IMR-90 (cell line): ENCODE measurements around the gene RFTN1. TPM values are rescaled to one million over a fixed set of nuclear protein-coding genes. Genes with fewer than 3 reads are reported as not detected.

Experiments used
- ATAC-seq: fragments of 200-7000 bp; cut with Tn5 transposase; 2 replicates; pipeline ENCODE4 v1.9.1; 2020; ENCODE audit warnings: low read depth, mild to moderate bottlenecking, moderate library complexity
- BruUV-seq: library from RNA; stranded (reverse); fragments of 400-500 nt; replicated peaks from 2 replicates; lab custom pipeline; 2021; lab: Mats Ljungman, UMichigan
- CTCF ChIA-PET: fragments of 300-600 bp; formaldehyde crosslinking; extraction: SDS; loops from one replicate; lab custom pipeline; 2021; ENCODE audit warnings: antibody characterized with exemption; lab: Yijun Ruan, JAX
- POLR2A ChIA-PET: fragments of 300-600 bp; sonication (Branson Sonifier 250); formaldehyde crosslinking; loops from one replicate; lab custom pipeline; 2022; ENCODE audit warnings: antibody characterized with exemption; ENCODE audit not compliant: unreplicated experiment; lab: Charles Lee
- DNase-seq: peaks from one replicate; pipeline ENCODE4 v3.0.0; 2013
- H2AFZ ChIP-seq: replicated peaks from 2 replicates; pipeline ENCODE3; 2013; ENCODE audit warnings: low read length, mild to moderate bottlenecking; ENCODE audit not compliant: poor library complexity
- H2AK5ac ChIP-seq: 2 replicates; pipeline ENCODE4 v1.6.1; 2013; ENCODE audit warnings: low read depth, low read length, inconsistent platforms
- H2AK9ac ChIP-seq: replicated peaks from 2 replicates; pipeline ENCODE3; 2013; ENCODE audit warnings: mild to moderate bottlenecking, low read depth, low read length, moderate library complexity; ENCODE audit not compliant: poor library complexity
- H2BK120ac ChIP-seq: 2 replicates; pipeline ENCODE4 v1.6.1; 2013; ENCODE audit warnings: low read depth, low read length, inconsistent platforms
- H2BK15ac ChIP-seq: 3 replicates; pipeline ENCODE4 v1.6.1; 2013; ENCODE audit warnings: low read depth, low read length, inconsistent platforms
- H2BK20ac ChIP-seq: 2 replicates; pipeline ENCODE4 v1.6.1; 2013; ENCODE audit warnings: low read depth, mild to moderate bottlenecking, inconsistent platforms, low read length, moderate library complexity
- H2BK5ac ChIP-seq: 2 replicates; pipeline ENCODE4 v1.6.1; 2013; ENCODE audit warnings: mild to moderate bottlenecking, low read depth, low read length, inconsistent platforms; ENCODE audit not compliant: poor library complexity, severe bottlenecking
- H3K14ac ChIP-seq: replicated peaks from 2 replicates; pipeline ENCODE4 v1.6.1; 2013; ENCODE audit warnings: low read depth, low read length, inconsistent platforms
- H3K18ac ChIP-seq: 2 replicates; pipeline ENCODE4 v1.6.1; 2013; ENCODE audit warnings: low read depth, low read length, control low read depth
- H3K23ac ChIP-seq: 2 replicates; pipeline ENCODE4 v1.6.1; 2013; ENCODE audit warnings: low read depth, low read length, inconsistent platforms
- H3K27ac ChIP-seq: 2 replicates; pipeline ENCODE4 v1.5.1; 2013; ENCODE audit warnings: mild to moderate bottlenecking, control low read depth, low read length; ENCODE audit not compliant: insufficient read depth
- H3K27me3 ChIP-seq: 2 replicates; pipeline ENCODE4 v1.6.1; 2013; ENCODE audit warnings: low read length; ENCODE audit not compliant: control insufficient read depth, insufficient read depth
- H3K36me3 ChIP-seq: 2 replicates; pipeline ENCODE4 v1.6.1; 2013; ENCODE audit warnings: low read length, mixed read lengths; ENCODE audit not compliant: control insufficient read depth, insufficient read depth
- H3K4ac ChIP-seq: 2 replicates; pipeline ENCODE4 v1.6.1; 2013; ENCODE audit warnings: low read depth, low read length, inconsistent platforms
- H3K4me1 ChIP-seq: 2 replicates; pipeline ENCODE4 v1.6.1; 2013; ENCODE audit warnings: low read length, mixed read lengths; ENCODE audit not compliant: control insufficient read depth, insufficient read depth
- H3K4me2 ChIP-seq: 2 replicates; pipeline ENCODE4 v1.6.1; 2013; ENCODE audit warnings: low read depth, mild to moderate bottlenecking, control low read depth, low read length, moderate library complexity
- H3K4me3 ChIP-seq: 2 replicates; pipeline ENCODE4 v1.5.1; 2013; ENCODE audit warnings: low read depth, mild to moderate bottlenecking, control low read depth, low read length, moderate library complexity; ENCODE audit not compliant: insufficient read depth
- H3K56ac ChIP-seq: 2 replicates; pipeline ENCODE4 v1.6.1; 2013; ENCODE audit warnings: low read length, inconsistent platforms; ENCODE audit not compliant: insufficient read depth; ENCODE audit errors: extremely low read depth
- H3K79me1 ChIP-seq, 2 experiments: 2 replicates each; pipeline ENCODE4 v1.6.1; 2013; ENCODE audit warnings: low read length in 2 of 2, inconsistent platforms in 1 of 2, low read depth in 1 of 2
- H3K9ac ChIP-seq: 2 replicates; pipeline ENCODE4 v1.6.1; 2013; ENCODE audit warnings: low read depth, low read length, control low read depth
- H3K9me1 ChIP-seq: 2 replicates; pipeline ENCODE4 v1.6.1; 2013; ENCODE audit warnings: low read length, inconsistent platforms; ENCODE audit not compliant: insufficient read depth
- H3K9me3 ChIP-seq: 2 replicates; pipeline ENCODE4 v1.6.1; 2013; ENCODE audit warnings: low read length; ENCODE audit not compliant: control insufficient read depth, insufficient read depth
- H4K20me1 ChIP-seq: 2 replicates; pipeline ENCODE4 v1.6.1; 2013; ENCODE audit warnings: low read length, inconsistent platforms; ENCODE audit not compliant: insufficient read depth
- H4K5ac ChIP-seq: 2 replicates; pipeline ENCODE4 v1.6.1; 2013; ENCODE audit warnings: mild to moderate bottlenecking, low read depth, low read length, control low read depth
- H4K8ac ChIP-seq, 2 experiments: 2 replicates each; pipeline ENCODE4 v1.6.1; 2013; ENCODE audit warnings: low read depth in 2 of 2, low read length in 2 of 2, control low read depth in 1 of 2, inconsistent platforms in 1 of 2
- H4K91ac ChIP-seq: 2 replicates; pipeline ENCODE4 v1.6.1; 2013; ENCODE audit warnings: low read depth, low read length, inconsistent platforms; ENCODE audit not compliant: insufficient read depth
- FOS ChIP-seq: fragments of 150-350 bp; IDR thresholded peaks from 2 replicates; pipeline ENCODE4 v1.6.1; 2016; ENCODE audit warnings: low read depth, low read length
- MAFK ChIP-seq: IDR thresholded peaks from 2 replicates; pipeline ENCODE4 v1.6.1; 2012; ENCODE audit warnings: low read depth, low read length, improper control_type of control experiment
- WGBS, 2 experiments: methylation state at CpG; one replicate each; pipeline versions ENCODE4 v1.1.5 to v1.1.7; 2013; ENCODE audit warnings: missing lambda C conversion rate in 2 of 2; ENCODE audit not compliant: insufficient read length in 1 of 2; ENCODE audit errors: extremely low coverage in 2 of 2; 5-methylcytosine and 5-hydroxymethylcytosine counted together
- dilution Hi-C: fragments of 300-500 bp; cut with HindIII; formaldehyde crosslinking; loops from one replicate; pipeline ENCODE4 v1.14.3; 2018; ENCODE audit warnings: low sequenced_read_pairs; ENCODE audit not compliant: unreplicated experiment
- in situ Hi-C: fragments of 300-500 bp; cut with MboI; formaldehyde crosslinking; loops from 3 replicates; pipeline ENCODE4 v1.14.3; 2019; ENCODE audit warnings: low sequenced_read_pairs, inconsistent platforms, mixed read lengths
- intact Hi-C: fragments of 100-400 bp; cut with micrococcal nuclease; formaldehyde crosslinking; loops from 2 replicates; pipeline ENCODE4 v1.10.0; 2022
- polyA plus RNA-seq, 3 experiments: library from polyadenylated mRNA; depleted of rRNA; stranded (reverse); fragments of >200 nt; gene quantifications; 2 replicates each; pipeline ENCODE4 v1.2.3, GENCODE V29; 2012; ENCODE audit warnings: low replicate concordance in 1 of 3
- total RNA-seq: library from RNA; depleted of rRNA; stranded (reverse); fragments of >200 nt; gene quantifications from 2 replicates; pipeline ENCODE4 v1.2.3, GENCODE V29; 2012

RFTN1 gene
- total and polyA plus RNA-seq, 2 of the 4 experiments (the other 2 are of a cell fraction): 45.0 to 52.0 TPM

GRCh38 chr3:16413321-16413720 lies 100.2 kb downstream of the RFTN1 start:
- CTCF ChIA-PET: no interaction called here
- in situ Hi-C loops: no loop called here

More at GRCh38 chr3:16413321-16413720, 100.2 kb downstream of the RFTN1 start:
- ATAC-seq: no peak
- no peaks in the 10 kb centered on the region for H3K9me3 ChIP-seq
- 0 out of 2 replicates have a peak overlapping the region, but pooled peaks have one; percentile 42 for H3K23ac ChIP-seq
- H3K4ac ChIP-seq: no peak overlapping the region
- WGBS, 2 experiments: no CpG with 5 or more reads among the region's 2 CpGs
- no peak overlapping the region for H2AFZ ChIP-seq
- no peak overlapping the region for H3K9ac ChIP-seq
- H3K14ac ChIP-seq: no peak overlapping the region
- H3K18ac ChIP-seq: no peak overlapping the region
- H4K20me1 ChIP-seq: peaks cover 17% of the 10 kb centered on the region; the same call in 1 of the 2 replicates
- no peaks in the 10 kb centered on the region for H3K27me3 ChIP-seq
- no peak overlapping the region for H2BK20ac ChIP-seq
- H4K91ac ChIP-seq: no peak overlapping the region
- H4K8ac ChIP-seq: no peak overlapping the region
- no peak overlapping the region for H2BK5ac ChIP-seq
- dilution Hi-C loops (no loop called here), intact Hi-C loops (no loop called here)
- no peak overlapping the region for H2AK5ac ChIP-seq
- H2AK9ac ChIP-seq: no peak overlapping the region
- no peak overlapping the region for H3K27ac ChIP-seq
- peaks cover 8% of the 10 kb centered on the region for H3K4me1 ChIP-seq
- H2BK120ac ChIP-seq: no peak overlapping the region
- BruUV-seq: no TSS peak
- H2BK15ac ChIP-seq: no peak overlapping the region
- H3K36me3 ChIP-seq: peaks cover 9% of the 10 kb centered on the region
- H3K9me1 ChIP-seq: peaks cover 5% of the 10 kb centered on the region
- peaks cover 37 to 67% of the 10 kb centered on the region in 2 experiments for H3K79me1 ChIP-seq
- H3K4me2 ChIP-seq: no peak overlapping the region
- no peak overlapping the region for H3K56ac ChIP-seq
- no peak overlapping the region for H4K5ac ChIP-seq
- no peak for TF ChIP-seq FOS
- TF ChIP-seq MAFK: no peak
- POLR2A ChIA-PET: no interaction called here
- no peak for DNase-seq
- H3K4me3 ChIP-seq: no peak overlapping the region
